GM18870 (cell line): ENCODE data around the gene ANTKMT.
"Not testable (repeated sequence)": the region's sequence is repeated elsewhere in the genome, so short reads cannot be mapped to it uniquely, and the experiment has no call there.

Source experiments
- ATAC-seq: cut with Tn5 transposase; IDR thresholded peaks from one replicate; pipeline ENCODE4 v1.9.1; 2021; ENCODE audit warnings: moderate library complexity; ENCODE audit not compliant: unreplicated experiment

The ANTKMT gene

GRCh38 chr16:712740-713250 is 8.2 kb upstream of the ANTKMT start:
- not testable (repeated sequence) for ATAC-seq

GRCh38 chr16:714079-714478 is 6.9 kb upstream of the ANTKMT start:
- ATAC-seq = no peak

GRCh38 chr16:714558-715476 is 6.1 kb upstream of the ANTKMT start, which contains the start of gene METRN:
METRN (plus strand) TSS chr16:715118; CDS start chr16:715290, 172 bp downstream.
- no peak for ATAC-seq

- ATAC-seq = no peak
These were observed 5.3 kb upstream of the ANTKMT start for GRCh38 chr16:715477-716199.

- ATAC-seq = no peak
These were observed 4.8 kb upstream of the ANTKMT start for GRCh38 chr16:716200-716568.

- no peak for ATAC-seq
These were observed 4.1 kb upstream of the ANTKMT start for GRCh38 chr16:716768-717325.

GRCh38 chr16:717450-718245 is 3.3 kb upstream of the ANTKMT start:
- no peak for ATAC-seq

- no peak for ATAC-seq
These were observed 2.6 kb upstream of the ANTKMT start for GRCh38 chr16:718389-718788.

- no peak for ATAC-seq
These were observed 2.0 kb upstream of the ANTKMT start for GRCh38 chr16:718922-719321.

GRCh38 chr16:719815-720446 is 1.0 kb upstream of the ANTKMT start:
- no peak for ATAC-seq

- peak; percentile 21 for ATAC-seq
These were observed 428 bp upstream of the ANTKMT start for GRCh38 chr16:720447-720989.

GRCh38 chr16:721765-722540 is 1.0 kb downstream of the ANTKMT start:
- ATAC-seq = no peak

- ATAC-seq = no peak
These were observed 2.1 kb downstream of the ANTKMT start for GRCh38 chr16:722835-723633.

- no peak for ATAC-seq
These were observed 2.7 kb downstream of the ANTKMT start for GRCh38 chr16:723695-724094.

- ATAC-seq = no peak
These were observed 3.5 kb downstream of the ANTKMT start for GRCh38 chr16:724188-725040.

GRCh38 chr16:725041-725376 is 4.1 kb downstream of the ANTKMT start:
- ATAC-seq = no peak

GRCh38 chr16:725463-726187 is 4.7 kb downstream of the ANTKMT start:
- no peak for ATAC-seq
